AG09319 (cell line): ENCODE data around the gene APOF.
"Not testable (repeated sequence)": the region's sequence is repeated elsewhere in the genome, so short reads cannot be mapped to it uniquely, and the experiment has no call there.

Experiments used
- DNase-seq: peaks from one replicate; pipeline ENCODE4 v3.0.0-alpha.2; 2010; ENCODE audit warnings: low read depth; ENCODE audit errors: extremely low read depth
- CTCF ChIP-seq: IDR thresholded peaks from 2 replicates; pipeline ENCODE4 v1.5.1; 2011; ENCODE audit warnings: low read depth, mild to moderate bottlenecking, inconsistent platforms, low read length, moderate library complexity

Gene APOF

GRCh38 chr12:56341616-56342015, 21.0 kb downstream of the APOF start:
- no peak for TF ChIP-seq CTCF
- no peak for DNase-seq

- no peak for TF ChIP-seq CTCF
- no peak for DNase-seq
Measured at GRCh38 chr12:56339158-56339422, 23.6 kb downstream of the APOF start.

- TF ChIP-seq CTCF, result no peak
- DNase-seq, result no peak
Measured at GRCh38 chr12:56338308-56339157, 24.1 kb downstream of the APOF start, which contains the start of gene IL23A. TSS of gene IL23A (plus strand) at chr12:56338884. CDS start at chr12:56339045, 161 bp downstream.

GRCh38 chr12:56337753-56338251, 24.9 kb downstream of the APOF start:
- DNase-seq, result no peak
- TF ChIP-seq CTCF, result no peak

- TF ChIP-seq CTCF, result no peak
- no peak for DNase-seq
Measured at GRCh38 chr12:56336361-56337167, 26.1 kb downstream of the APOF start.

GRCh38 chr12:56335527-56335926, 27.1 kb downstream of the APOF start:
- DNase-seq, result not testable (repeated sequence)

GRCh38 chr12:56334490-56334793, 28.2 kb downstream of the APOF start:
- no peak for DNase-seq
- TF ChIP-seq CTCF, result no peak
